ENCODE data around the gene LBR. TPM values are rescaled to one million over a fixed set of nuclear protein-coding genes. Genes with fewer than 3 reads are reported as not detected.

Gene LBR
- total RNA-seq, 4 donors from 2014 or later, result 17.7 to 30.8 (median 25.1) TPM

- no peak for DNase-seq (ENCODE audit: low spot score in 2 of 2)
- Histone ChIP-seq H3K27me3 (no peaks in the 10 kb centered on the region), H3K4me3 (no peak overlapping the region), H3K4me1 (no peaks in the 10 kb centered on the region), H3K9me3 (no peaks in the 10 kb centered on the region), H3K27ac (no peak overlapping the region), H3K36me3 (no peaks in the 10 kb centered on the region)
- TF ChIP-seq POLR2A (IDR thresholded peaks at IDR 0.05), result no peak
- no peak for TF ChIP-seq CTCF (IDR thresholded peaks at IDR 0.05)
- no peak for TF ChIP-seq EP300 (IDR thresholded peaks at IDR 0.05)
Observed at GRCh38 chr1:225362805-225363204, 65.0 kb downstream of the LBR start.

DNA sequence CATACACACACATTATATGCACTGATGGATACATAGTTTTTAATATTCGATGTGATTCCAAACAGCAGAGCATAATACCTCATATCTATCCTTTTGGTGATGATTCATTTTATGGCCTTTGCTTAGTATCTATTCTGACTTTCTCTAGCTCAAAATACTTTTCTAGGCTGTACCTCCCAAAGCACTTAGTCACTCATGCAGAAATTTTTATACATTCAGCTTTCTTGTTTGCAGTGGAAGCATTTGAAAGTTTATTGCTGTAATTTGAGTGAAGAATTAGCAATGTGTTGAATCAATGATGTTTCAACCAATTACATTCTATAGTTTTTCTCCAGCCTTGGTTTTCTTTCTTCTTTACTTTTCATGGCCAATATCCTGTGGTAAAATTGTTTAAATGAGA lies 66.7 kb downstream of the LBR start:
- Histone ChIP-seq H3K36me3 (no peaks in the 10 kb centered on the region), H3K27ac (no peak overlapping the region), H3K4me1 (no peaks in the 10 kb centered on the region), H3K4me3 (no peak overlapping the region), H3K9me3 (no peaks in the 10 kb centered on the region), H3K27me3 (no peaks in the 10 kb centered on the region)
- no peak for DNase-seq (ENCODE audit: low spot score in 2 of 2)
- TF ChIP-seq CTCF (IDR thresholded peaks at IDR 0.05), result no peak
- no peak for TF ChIP-seq EP300 (IDR thresholded peaks at IDR 0.05)
- TF ChIP-seq POLR2A (IDR thresholded peaks at IDR 0.05), result no peak
- WGBS, 2 donors, result 97 to 98% methylated on average over 1 of the region's 1 CpG

DNA sequence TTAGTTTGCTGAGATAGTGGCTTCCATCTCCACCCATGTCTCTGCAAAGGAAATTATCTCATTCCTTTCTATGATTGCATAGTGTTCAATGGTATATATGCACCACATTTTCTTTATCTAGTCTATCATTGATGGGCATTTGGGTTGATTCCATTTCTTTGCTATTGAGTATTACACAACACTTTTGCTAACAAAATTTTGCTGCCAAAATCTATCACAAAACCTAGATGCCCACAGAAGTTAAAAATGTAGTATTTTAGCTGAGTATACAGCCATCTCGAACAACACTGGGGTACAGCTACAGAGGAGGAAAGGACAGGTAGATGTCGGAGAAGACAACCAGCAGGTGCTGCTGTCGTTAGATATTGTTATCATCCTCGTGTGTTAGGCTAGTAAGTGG lies 67.7 kb downstream of the LBR start:
- no peaks in the 10 kb centered on the region for H3K9me3 ChIP-seq
- H3K4me3 ChIP-seq, result no peak overlapping the region
- DNase-seq (ENCODE audit: low spot score in 2 of 2), result no peak
- no peak overlapping the region for H3K27ac ChIP-seq
- 88 to 90% methylated on average over 4 of the region's 4 CpGs for WGBS, 2 donors
- H3K4me1 ChIP-seq, result no peaks in the 10 kb centered on the region
- TF ChIP-seq EP300 (IDR thresholded peaks at IDR 0.05) (no peak), POLR2A (IDR thresholded peaks at IDR 0.05) (no peak), CTCF (IDR thresholded peaks at IDR 0.05) (no peak)
- no peaks in the 10 kb centered on the region for H3K27me3 ChIP-seq
- no peaks in the 10 kb centered on the region for H3K36me3 ChIP-seq

DNA sequence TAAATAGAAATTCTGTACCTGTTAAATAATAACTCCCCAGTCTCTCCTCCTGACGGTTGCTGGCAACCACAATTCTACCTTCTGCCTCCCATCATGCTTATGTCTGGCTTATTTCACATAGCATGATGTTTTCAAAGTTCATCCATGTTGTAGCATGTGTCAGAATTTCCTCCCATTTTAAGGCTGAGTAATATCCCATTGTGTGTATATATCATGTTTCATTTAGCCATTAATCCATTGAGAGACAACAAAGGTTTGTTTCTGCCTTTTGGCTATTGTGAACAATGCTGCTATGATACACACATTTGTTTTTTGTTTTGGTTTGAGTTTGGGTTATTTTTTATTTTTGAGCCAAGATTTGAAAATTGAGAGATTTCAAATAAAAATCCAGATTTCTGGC lies 72.0 kb downstream of the LBR start:
- no peaks in the 10 kb centered on the region for H3K36me3 ChIP-seq
- no peaks in the 10 kb centered on the region for H3K27me3 ChIP-seq
- H3K27ac ChIP-seq, result no peak overlapping the region
- DNase-seq (ENCODE audit: low spot score in 2 of 2), result no peak
- WGBS, 2 donors, result 93 to 97% methylated on average over 1 of the region's 1 CpG
- no peaks in the 10 kb centered on the region for H3K9me3 ChIP-seq
- H3K4me1 ChIP-seq, result no peaks in the 10 kb centered on the region
- no peak overlapping the region for H3K4me3 ChIP-seq
- no peak for TF ChIP-seq CTCF (IDR thresholded peaks at IDR 0.05)

DNA sequence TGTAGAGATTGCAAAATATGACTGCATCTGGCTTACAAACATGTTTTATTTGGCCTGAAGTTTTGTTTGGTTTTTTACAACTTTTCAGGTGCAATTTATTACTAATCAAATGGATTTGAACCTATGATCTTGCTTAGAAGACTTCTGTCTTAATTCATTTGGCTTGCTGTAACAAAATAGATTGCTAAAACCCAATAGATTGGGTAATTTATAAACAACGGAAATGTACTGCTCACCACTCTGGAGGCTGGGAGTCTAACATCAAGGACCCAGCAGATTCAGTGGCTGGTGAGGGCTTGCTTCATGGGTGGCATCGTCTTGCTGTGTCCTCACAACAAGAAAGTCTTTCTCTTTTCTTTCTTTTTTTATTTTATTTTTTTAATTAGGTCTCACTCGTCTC lies 72.9 kb downstream of the LBR start:
- no peak overlapping the region for H3K4me3 ChIP-seq
- H3K4me1 ChIP-seq, result no peaks in the 10 kb centered on the region
- no peaks in the 10 kb centered on the region for H3K27me3 ChIP-seq
- no peaks in the 10 kb centered on the region for H3K36me3 ChIP-seq
- H3K27ac ChIP-seq, result no peak overlapping the region
- no peak for DNase-seq (ENCODE audit: low spot score in 2 of 2)
- no peaks in the 10 kb centered on the region for H3K9me3 ChIP-seq
- 69 to 84% methylated on average over 3 of the region's 3 CpGs for WGBS, 2 donors
- TF ChIP-seq EP300 (IDR thresholded peaks at IDR 0.05) (no peak), POLR2A (IDR thresholded peaks at IDR 0.05) (no peak), CTCF (IDR thresholded peaks at IDR 0.05) (no peak)

Other genes starting within 250 kb of the LBR start
- gene ENAH, start 225.1 kb upstream of the LBR start, total RNA-seq, result 10 to 100 TPM; 31.4 to 56.3 (median 45.3) TPM